Coronary artery (tissue), 2 donors: Measurements from ENCODE around the gene ENO2.

Experiments used
- DNase-seq: peaks from one replicate; pipeline ENCODE4 v3.0.0-alpha.2; 2017; ENCODE audit warnings: low spot score
- H3K27ac ChIP-seq, 2 donors: fragments of 200-600 bp; sonication (generic); one replicate each; pipeline ENCODE4 v1.5.1; 2016 to 2019
- H3K4me3 ChIP-seq: fragments of 200-600 bp; sonication (generic); 2 replicates; pipeline ENCODE4 v1.5.1; 2016; ENCODE audit warnings: mild to moderate bottlenecking, moderate library complexity
- CTCF ChIP-seq: fragments of 200-600 bp; sonication (generic); IDR thresholded peaks from one replicate; pipeline ENCODE4 v1.5.1; 2019; ENCODE audit warnings: antibody characterized with exemption

ENO2 gene

GRCh38 chr12:6959058-6959804 lies 44.9 kb downstream of the ENO2 start:
- peak; percentile 78 for DNase-seq
- no peak for TF ChIP-seq CTCF
- peak overlapping the region; percentile 7 for H3K4me3 ChIP-seq
- peak overlapping the region in 1 of 2 donors; percentile 59 for H3K27ac ChIP-seq

- H3K4me3 ChIP-seq, result peak overlapping the region; percentile 7
- peak overlapping the region in 1 of 2 donors; percentile 73 for H3K27ac ChIP-seq
- DNase-seq, result peak; percentile 73
- TF ChIP-seq CTCF, result no peak
Measured at GRCh38 chr12:6959805-6960592, 45.6 kb downstream of the ENO2 start.

GRCh38 chr12:6960593-6961277 lies 46.4 kb downstream of the ENO2 start:
- no peak for DNase-seq
- no peak for TF ChIP-seq CTCF
- Histone ChIP-seq H3K27ac (peak overlapping the region; percentile 30 to 73), H3K4me3 (peak overlapping the region; percentile 49)

GRCh38 chr12:6961278-6961694 lies 46.9 kb downstream of the ENO2 start:
- peak overlapping the region; percentile 49 for H3K4me3 ChIP-seq

GRCh38 chr12:6961695-6962284 lies 47.4 kb downstream of the ENO2 start:
- no peak for TF ChIP-seq CTCF
- Histone ChIP-seq H3K27ac (peak overlapping the region; percentile 38 to 73), H3K4me3 (peak overlapping the region; percentile 49)
- DNase-seq, result peak; percentile 80

More at GRCh38 chr12:6961278-6961694, 46.9 kb downstream of the ENO2 start:
- TF ChIP-seq CTCF, result no peak
- peak overlapping the region; percentile 38 to 73 for H3K27ac ChIP-seq
- peak; percentile 76 for DNase-seq

- H3K4me3 ChIP-seq, result peak overlapping the region; percentile 49
- peak overlapping the region; percentile 38 to 73 for H3K27ac ChIP-seq
- TF ChIP-seq CTCF, result no peak
- DNase-seq, result peak; percentile 74
Measured at GRCh38 chr12:6962285-6963015, 48.1 kb downstream of the ENO2 start.
